CD4-positive, alpha-beta T cell (primary cell): ENCODE results near the gene ACOT6. TPM values are rescaled to one million over a fixed set of nuclear protein-coding genes. Genes with fewer than 3 reads are reported as not detected.

Experiments
- ATAC-seq: fragments of 200-7000 bp; cut with Tn5 transposase; one replicate; pipeline ENCODE4 v1.10.0; 2022; ENCODE audit warnings: mild to moderate bottlenecking; ENCODE audit not compliant: poor library complexity
- CTCF ChIA-PET: fragments of 350-600 bp; sonication (Branson Sonifier 250); formaldehyde crosslinking; loops from one replicate; lab custom pipeline; 2021; ENCODE audit warnings: antibody characterized with exemption, inconsistent platforms; lab: Charles Lee
- POLR2A ChIA-PET: fragments of 350-600 bp; sonication (Branson Sonifier 250); formaldehyde crosslinking; loops from one replicate; lab custom pipeline; 2021; ENCODE audit warnings: antibody characterized with exemption, inconsistent platforms; lab: Charles Lee
- DNase-seq, 14 experiments: peaks; one replicate each; pipeline ENCODE4 v3.0.0-alpha.2; 2013 to 2020; ENCODE audit warnings: mixed read lengths in 2 of 14
- H3K27ac ChIP-seq, 2 donors: one replicate each; pipeline versions ENCODE4 v1.5.1 to v1.7.0; 2013; ENCODE audit warnings: low read length in 2 of 2, low read depth in 1 of 2, mild to moderate bottlenecking in 1 of 2
- H3K27me3 ChIP-seq, 2 experiments: 1 replicate in 1 of 2; 2 replicates in 1 of 2; pipeline versions ENCODE4 v1.6.1 to v1.7.0; 2013; ENCODE audit warnings: low read length in 2 of 2, control low read depth in 1 of 2, mild to moderate bottlenecking in 1 of 2, moderate library complexity in 1 of 2; ENCODE audit not compliant: insufficient read depth in 2 of 2, control insufficient read depth in 1 of 2
- H3K36me3 ChIP-seq: one replicate; pipeline ENCODE4 v1.6.1; 2013; ENCODE audit warnings: low read length, control low read depth; ENCODE audit not compliant: insufficient read depth
- H3K4me1 ChIP-seq: one replicate; pipeline ENCODE4 v1.6.1; 2013; ENCODE audit warnings: low read length, control low read depth; ENCODE audit not compliant: insufficient read depth
- H3K4me3 ChIP-seq: one replicate; pipeline ENCODE4 v1.5.1; 2013; ENCODE audit warnings: mild to moderate bottlenecking, low read length, moderate library complexity
- H3K9me3 ChIP-seq, 2 experiments: 1 replicate in 1 of 2; 2 replicates in 1 of 2; pipeline versions ENCODE4 v1.6.1 to v1.7.0; 2013; ENCODE audit warnings: low read length in 2 of 2, mild to moderate bottlenecking in 2 of 2, control low read depth in 1 of 2, moderate library complexity in 1 of 2; ENCODE audit not compliant: control insufficient read depth in 1 of 2, insufficient read depth in 1 of 2
- H3K27ac Mint-ChIP-seq: one replicate; pipeline ENCODE4 v1.8.0; 2020; ENCODE audit warnings: mixed read lengths
- H3K27me3 Mint-ChIP-seq: one replicate; pipeline ENCODE4 v1.8.0; 2021; ENCODE audit warnings: mixed read lengths
- H3K36me3 Mint-ChIP-seq: one replicate; pipeline ENCODE4 v1.8.0; 2021; ENCODE audit warnings: low read depth, mixed read lengths
- H3K4me1 Mint-ChIP-seq: one replicate; pipeline ENCODE4 v1.8.0; 2021; ENCODE audit warnings: low read depth, mixed read lengths
- H3K4me3 Mint-ChIP-seq: one replicate; pipeline ENCODE4 v1.8.0; 2020; ENCODE audit warnings: mild to moderate bottlenecking, mixed read lengths
- H3K9me3 Mint-ChIP-seq: one replicate; pipeline ENCODE4 v1.8.0; 2020; ENCODE audit warnings: mixed read lengths
- intact Hi-C, 2 experiments: fragments of 100-400 bp; cut with DNase I in 1 of 2; cut with micrococcal nuclease in 1 of 2; formaldehyde crosslinking; loops; one replicate each; pipeline versions ENCODE4 v1.15.1 to v1.9.0; 2023 to 2025; cut with DNase I, micrococcal nuclease
- total RNA-seq, 174 experiments: library from RNA in 2 of 174; stranded (reverse) in 2 of 174; gene quantifications; one replicate each; pipeline ENCODE4 v1.2.3 and lab custom pipeline; 2021 to 2026
- TF ChIP-seq, protein P1 (sequence below): fragments of 200-600 bp; IDR thresholded peaks from one replicate; pipeline ENCODE4 v1.8.0; 2022; ENCODE audit warnings: antibody characterized with exemption, mild to moderate bottlenecking

The ACOT6 gene
- total RNA-seq, 2 experiments from 2014 or later, result not detected

DNA sequence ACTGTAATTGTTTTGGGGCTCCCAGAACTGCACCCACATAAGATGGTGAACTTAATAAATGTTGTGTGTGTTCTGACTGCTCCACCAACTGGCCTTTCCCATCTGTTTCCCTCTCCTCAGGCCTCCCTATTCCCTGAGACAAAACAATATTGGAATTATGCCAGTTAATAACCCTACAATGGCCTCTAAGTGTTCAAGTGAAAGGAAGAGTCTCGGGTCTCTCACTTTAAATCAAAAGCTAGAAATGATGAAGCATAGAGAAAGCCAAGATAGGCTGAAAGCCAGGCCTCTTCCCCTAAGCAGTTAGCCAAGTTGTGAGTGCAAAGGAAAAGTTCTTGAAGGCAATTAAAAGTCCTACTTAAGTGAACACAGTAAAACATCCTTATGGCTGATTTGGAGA, 13.4 kb downstream of the ACOT6 start:
- no peaks in the 10 kb centered on the region for H3K9me3 Mint-ChIP-seq
- no peaks in the 10 kb centered on the region for H3K27me3 Mint-ChIP-seq
- H3K4me3 Mint-ChIP-seq, result no peak overlapping the region
- H3K27ac Mint-ChIP-seq, result no peak overlapping the region
- no peaks in the 10 kb centered on the region for H3K4me1 Mint-ChIP-seq
- H3K36me3 ChIP-seq, result no peaks in the 10 kb centered on the region
- intact Hi-C loops, result no loop called here
- no peak overlapping the region for H3K4me3 ChIP-seq
- no peaks in the 10 kb centered on the region for H3K9me3 ChIP-seq
- H3K27ac ChIP-seq, result no peak overlapping the region
- TF ChIP-seq, protein P1, sequence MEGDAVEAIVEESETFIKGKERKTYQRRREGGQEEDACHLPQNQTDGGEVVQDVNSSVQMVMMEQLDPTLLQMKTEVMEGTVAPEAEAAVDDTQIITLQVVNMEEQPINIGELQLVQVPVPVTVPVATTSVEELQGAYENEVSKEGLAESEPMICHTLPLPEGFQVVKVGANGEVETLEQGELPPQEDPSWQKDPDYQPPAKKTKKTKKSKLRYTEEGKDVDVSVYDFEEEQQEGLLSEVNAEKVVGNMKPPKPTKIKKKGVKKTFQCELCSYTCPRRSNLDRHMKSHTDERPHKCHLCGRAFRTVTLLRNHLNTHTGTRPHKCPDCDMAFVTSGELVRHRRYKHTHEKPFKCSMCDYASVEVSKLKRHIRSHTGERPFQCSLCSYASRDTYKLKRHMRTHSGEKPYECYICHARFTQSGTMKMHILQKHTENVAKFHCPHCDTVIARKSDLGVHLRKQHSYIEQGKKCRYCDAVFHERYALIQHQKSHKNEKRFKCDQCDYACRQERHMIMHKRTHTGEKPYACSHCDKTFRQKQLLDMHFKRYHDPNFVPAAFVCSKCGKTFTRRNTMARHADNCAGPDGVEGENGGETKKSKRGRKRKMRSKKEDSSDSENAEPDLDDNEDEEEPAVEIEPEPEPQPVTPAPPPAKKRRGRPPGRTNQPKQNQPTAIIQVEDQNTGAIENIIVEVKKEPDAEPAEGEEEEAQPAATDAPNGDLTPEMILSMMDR, result no peak
- DNase-seq (no peak), ATAC-seq (no peak)
- POLR2A ChIA-PET, result interaction anchor here (0.6 to 0.9 kb wide), 2 partner anchors 13 to 34 kb away, joined by 3 read pairs; partner anchors contain the start of genes ACOT4 and ACOT6
- no peaks in the 10 kb centered on the region for H3K36me3 Mint-ChIP-seq
- no peaks in the 10 kb centered on the region for H3K4me1 ChIP-seq
- CTCF ChIA-PET, result no interaction called here
- H3K27me3 ChIP-seq, result no peaks in the 10 kb centered on the region

DNA sequence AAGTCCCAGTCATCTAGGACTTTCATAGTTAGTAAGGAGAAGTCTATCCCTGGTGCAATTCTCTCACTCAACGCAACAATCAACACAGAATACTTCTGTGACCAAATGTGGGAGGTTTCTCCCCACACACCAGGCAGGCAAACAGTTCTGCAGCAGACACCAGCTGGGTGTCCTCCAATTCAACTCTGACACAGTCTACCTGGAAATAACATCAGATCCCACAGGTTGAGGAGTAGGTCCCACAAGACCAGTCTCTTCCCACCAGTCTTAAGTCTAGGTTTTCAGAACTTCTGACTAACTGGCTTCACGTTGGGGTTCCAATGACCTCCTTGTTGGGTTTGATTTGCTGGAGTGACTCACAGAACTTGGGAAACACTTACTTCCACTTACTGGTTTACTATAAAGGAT, 14.8 kb downstream of the ACOT6 start:
- no peaks in the 10 kb centered on the region for H3K4me1 Mint-ChIP-seq

DNA sequence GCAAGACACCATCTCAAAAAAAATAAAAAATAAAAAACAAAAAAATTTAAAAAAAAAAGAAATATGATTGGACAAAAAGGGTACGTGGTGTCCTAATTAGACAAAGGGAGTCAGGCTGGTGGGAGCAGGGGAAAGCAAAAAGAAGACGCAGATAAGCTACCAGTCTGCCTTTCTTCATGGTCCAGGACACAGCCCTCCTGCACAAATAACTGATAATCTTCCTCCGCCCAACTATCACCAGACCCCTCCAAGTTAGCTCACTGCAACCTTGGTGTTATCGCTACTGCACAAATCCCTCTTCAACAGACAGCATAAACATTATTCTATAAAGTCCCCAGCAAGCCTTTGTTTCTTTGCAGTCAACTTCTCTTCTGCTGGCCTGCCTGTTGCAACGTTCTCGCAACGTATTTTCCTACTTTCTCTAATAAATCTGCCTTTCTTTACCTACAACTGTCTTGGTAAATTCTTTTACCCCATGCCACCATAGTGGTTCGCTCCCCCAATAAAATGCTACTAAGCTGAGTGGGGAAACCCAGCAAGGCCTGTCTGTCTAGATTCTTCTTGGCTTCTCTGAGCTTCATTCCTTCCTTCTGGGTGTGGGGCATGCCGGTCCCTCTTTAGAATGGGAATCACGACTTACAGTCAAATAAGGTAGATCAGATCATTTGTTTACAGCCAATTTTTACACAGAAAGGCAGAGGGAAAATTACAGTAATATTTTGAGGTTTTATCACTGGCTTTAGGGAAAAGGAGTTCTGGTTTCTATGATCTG, 17.9 kb downstream of the ACOT6 start:
- ChIA-PET CTCF (no interaction called here), POLR2A (interaction anchor here (0.9 kb wide), 1 partner anchor 17 kb away, joined by 3 read pairs; no protein-coding TSS in a partner anchor)
- H3K27ac Mint-ChIP-seq, result no peak overlapping the region

More for the DNA sequence above, 14.8 kb downstream of the ACOT6 start:
- Histone ChIP-seq H3K27ac (no peak overlapping the region), H3K4me1 (no peaks in the 10 kb centered on the region), H3K27me3 (no peaks in the 10 kb centered on the region), H3K4me3 (no peak overlapping the region), H3K36me3 (no peaks in the 10 kb centered on the region), H3K9me3 (no peaks in the 10 kb centered on the region)
- CTCF ChIA-PET, result interaction anchor here (0.6 to 1.3 kb wide), 2 partner anchors 17 to 119 kb away, joined by 3 to 4 read pairs; no protein-coding TSS in a partner anchor
- no peaks in the 10 kb centered on the region for H3K27me3 Mint-ChIP-seq
- peak in 1 of 14 experiments; percentile 21 for DNase-seq
- intact Hi-C loops, result no loop called here
- TF ChIP-seq, protein P1, result no peak
- H3K9me3 Mint-ChIP-seq, result no peaks in the 10 kb centered on the region
- no peak overlapping the region for H3K27ac Mint-ChIP-seq
- H3K36me3 Mint-ChIP-seq, result no peaks in the 10 kb centered on the region
- no peak for ATAC-seq
- no peak overlapping the region for H3K4me3 Mint-ChIP-seq
- POLR2A ChIA-PET, result interaction anchor here (1.1 kb wide), 1 partner anchor 15 kb away, joined by 3 read pairs; the partner anchor contains the start of gene ACOT6

More for the DNA sequence above, 17.9 kb downstream of the ACOT6 start:
- Histone ChIP-seq H3K9me3 (no peaks in the 10 kb centered on the region), H3K36me3 (no peaks in the 10 kb centered on the region), H3K27me3 (peaks cover 0 to 10% of the 10 kb centered on the region in 2 experiments), H3K27ac (no peak overlapping the region), H3K4me1 (peaks cover 14% of the 10 kb centered on the region), H3K4me3 (no peak overlapping the region)
- ATAC-seq (no peak), DNase-seq (no peak)
- H3K27me3 Mint-ChIP-seq, result peaks cover 10% of the 10 kb centered on the region
- TF ChIP-seq, protein P1, result no peak
- H3K9me3 Mint-ChIP-seq, result no peaks in the 10 kb centered on the region
- intact Hi-C loops, result loop anchor here in 1 of 2 experiments (5.0 kb wide), 1 partner anchor 333 kb away; no protein-coding TSS in a partner anchor
- H3K4me3 Mint-ChIP-seq, result no peak overlapping the region
- peaks cover 5% of the 10 kb centered on the region for H3K4me1 Mint-ChIP-seq
- H3K36me3 Mint-ChIP-seq, result no peaks in the 10 kb centered on the region
